ENCODE results near the gene TTC6. TPM values are rescaled to one million over a fixed set of nuclear protein-coding genes. Genes with fewer than 3 reads are reported as not detected.

TTC6 gene
- total RNA-seq, 1 donor from 2014 or later, result 2.5 TPM

DNA sequence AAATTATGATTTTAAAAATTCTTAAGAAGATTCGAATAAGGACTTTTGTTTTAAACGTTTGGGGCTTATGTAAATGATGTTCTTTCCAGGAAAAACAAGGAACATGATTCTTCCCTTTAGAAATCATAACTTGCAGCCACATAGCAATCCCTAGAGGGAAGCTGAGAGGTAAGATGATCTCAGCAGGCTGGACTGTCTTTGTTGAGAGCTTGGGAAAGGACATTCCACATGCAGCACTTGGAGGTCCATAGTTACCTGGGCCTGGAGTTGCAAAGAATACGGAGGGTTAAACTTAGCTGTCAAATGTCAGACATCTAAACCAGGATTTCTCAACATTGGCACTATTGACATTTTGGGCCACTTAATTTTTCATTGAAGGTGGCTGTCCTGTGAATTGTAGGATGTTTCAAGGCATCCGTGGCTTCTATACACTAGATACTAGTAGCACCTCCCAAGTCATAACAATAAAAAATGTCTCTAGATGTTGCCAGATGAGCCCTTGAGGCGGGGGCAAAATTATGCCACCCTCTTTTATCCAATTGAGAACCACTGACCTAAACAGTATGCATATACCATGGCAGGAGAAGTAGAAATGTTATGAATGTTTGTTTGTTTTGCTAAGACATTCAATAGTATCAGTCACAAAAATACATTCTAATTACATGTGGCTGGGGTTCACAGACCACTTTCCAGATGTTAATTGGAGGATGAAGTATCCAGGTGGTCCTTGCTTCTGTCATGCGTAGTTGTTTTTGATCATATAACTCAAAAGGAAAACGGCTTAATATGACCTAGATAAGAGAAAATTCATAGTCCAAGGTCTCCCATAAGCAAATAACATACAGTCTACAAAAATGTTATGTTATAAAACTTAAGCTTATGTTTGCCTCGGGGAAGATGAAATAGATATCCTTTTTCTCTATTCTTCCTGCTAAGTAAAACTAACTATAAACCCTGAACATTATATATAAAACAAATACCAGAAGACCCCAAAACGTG, 30.5 kb downstream of the TTC6 start:
- DNase-seq (ENCODE audit: low spot score), result no peak

GRCh38 chr14:37637341-37637740, 41.9 kb downstream of the TTC6 start:
- DNase-seq (ENCODE audit: low spot score), result no peak

- no peak for DNase-seq (ENCODE audit: low spot score)
These were observed 43.2 kb downstream of the TTC6 start for GRCh38 chr14:37638599-37638998.

GRCh38 chr14:37641117-37641516, 45.7 kb downstream of the TTC6 start:
- no peak for DNase-seq (ENCODE audit: low spot score)

DNA sequence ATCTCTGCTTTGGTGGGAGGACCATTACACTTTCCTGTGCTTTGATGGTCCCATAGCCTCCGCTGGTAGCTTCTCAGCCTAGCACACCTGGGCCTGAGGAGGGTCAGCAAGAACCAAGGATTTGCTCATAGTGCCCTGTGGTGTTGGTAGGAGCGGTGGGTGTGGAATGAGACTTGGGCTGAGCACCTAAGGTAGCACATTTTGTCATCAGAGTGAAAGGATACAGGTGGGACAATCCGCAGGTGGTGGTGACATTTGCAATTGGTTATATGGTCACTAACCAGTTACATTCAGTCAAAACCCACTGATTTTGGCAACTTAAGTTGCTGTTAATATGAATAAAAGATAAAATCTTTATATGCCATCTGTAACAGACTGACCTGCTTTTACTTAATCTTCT, 46.7 kb downstream of the TTC6 start:
- no peak for DNase-seq (ENCODE audit: low spot score)

DNA sequence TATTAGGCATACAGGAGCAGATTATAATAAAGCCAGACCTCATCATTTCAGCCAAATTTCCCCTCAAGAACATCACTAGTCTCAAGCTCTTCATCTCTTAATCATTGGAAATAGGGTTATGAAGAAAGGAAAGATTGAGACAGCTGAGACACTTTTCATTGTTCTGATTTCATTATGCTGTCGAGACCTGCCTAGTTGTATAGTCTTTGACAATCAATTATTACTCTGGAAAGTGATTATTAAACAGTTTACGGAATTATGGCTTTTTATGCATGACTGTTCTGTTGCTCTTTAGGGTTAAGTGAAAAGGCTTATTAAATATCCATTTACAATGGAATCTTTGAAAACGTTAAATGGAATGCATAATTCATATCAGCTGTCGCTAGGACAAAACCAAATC, 48.3 kb downstream of the TTC6 start:
- DNase-seq (ENCODE audit: low spot score), result no peak

Other genes with a start within 250 kb of the TTC6 start
- 17.3 TPM for gene FOXA1, start 380 bp upstream of the TTC6 start, total RNA-seq

Measured in mucosa of gallbladder (tissue), 1 donor.